Heart left ventricle (tissue), 16 donors: ENCODE measurements around the gene ADGRA1. TPM values are rescaled to one million over a fixed set of nuclear protein-coding genes. Genes with fewer than 3 reads are reported as not detected.
"Not testable (repeated sequence)": the region's sequence is repeated elsewhere in the genome, so short reads cannot be mapped to it uniquely, and the experiment has no call there.

ENCODE experiments used
- ATAC-seq, 4 donors: fragments of 200-7000 bp; cut with Tn5 transposase; one replicate each; pipeline ENCODE4 v1.9.1; 2020 to 2022; ENCODE audit warnings: moderate library complexity in 4 of 4, mild to moderate bottlenecking in 3 of 4, moderate number of reproducible peaks in 1 of 4
- DNase-seq, 5 donors: peaks; one replicate each; pipeline ENCODE4 v3.0.0-alpha.2; 2020
- H3K27ac ChIP-seq, 12 donors: fragments of 200-600 bp; sonication (generic) in 4 of 12; one replicate each; pipeline versions ENCODE4 v1.5.0 to v1.8.0; 2016 to 2022; ENCODE audit warnings: mild to moderate bottlenecking in 2 of 12
- H3K27me3 ChIP-seq, 9 donors: fragments of 200-600 bp; sonication (generic) in 2 of 9; one replicate each; pipeline versions ENCODE4 v1.5.1 to v1.8.0; 2016 to 2022; ENCODE audit warnings: mild to moderate bottlenecking in 3 of 9
- H3K36me3 ChIP-seq, 9 donors: fragments of 200-600 bp; sonication (generic) in 2 of 9; one replicate each; pipeline versions ENCODE4 v1.5.0 to v1.8.0; 2018 to 2022; ENCODE audit warnings: mild to moderate bottlenecking in 2 of 9
- H3K4me1 ChIP-seq, 12 donors: fragments of 200-600 bp; sonication (generic) in 4 of 12; one replicate each; pipeline versions ENCODE4 v1.5.0 to v1.8.0; 2016 to 2022; ENCODE audit warnings: mild to moderate bottlenecking in 3 of 12
- H3K4me3 ChIP-seq, 12 donors: fragments of 200-600 bp; sonication (generic) in 4 of 12; one replicate each; pipeline versions ENCODE4 v1.5.0 to v1.8.0; 2017 to 2022; ENCODE audit warnings: mild to moderate bottlenecking in 9 of 12, moderate library complexity in 4 of 12
- H3K9me3 ChIP-seq, 12 donors: fragments of 200-600 bp; sonication (generic) in 4 of 12; one replicate each; pipeline versions ENCODE4 v1.5.0 to v1.8.0; 2016 to 2022; ENCODE audit warnings: mild to moderate bottlenecking in 1 of 12
- CTCF ChIP-seq, 12 donors: fragments of 200-600 bp; sonication (generic) in 4 of 12; IDR thresholded peaks; one replicate each; pipeline versions ENCODE4 v1.5.0 to v1.8.0; 2018 to 2022; ENCODE audit warnings: antibody characterized with exemption in 12 of 12, mild to moderate bottlenecking in 5 of 12
- POLR2A ChIP-seq, 2 donors: fragments of 450-650 bp; IDR thresholded peaks; one replicate each; pipeline ENCODE4 v1.6.1; 2017; ENCODE audit warnings: antibody characterized with exemption in 2 of 2, mild to moderate bottlenecking in 2 of 2, moderate library complexity in 2 of 2
- WGBS, 4 donors: extraction: QIAGEN DNeasy Blood & Tissue Kit in 2 of 4; methylation state at CpG; one replicate each; pipeline versions ENCODE4 v1.1.5 to v1.1.7; 2013 to 2018; 5-methylcytosine and 5-hydroxymethylcytosine counted together
- intact Hi-C, 10 donors: fragments of 100-400 bp; cut with DNase I; formaldehyde crosslinking; loops; one replicate each; pipeline versions ENCODE4 v1.11.1 to v1.14.2; 2022
- polyA plus RNA-seq, 2 donors: library from polyadenylated mRNA; stranded (reverse); fragments of 200-250 nt; gene quantifications; one replicate each; pipeline ENCODE4 v1.2.3, GENCODE V29; 2013
- total RNA-seq, 9 donors: library from RNA; depleted of rRNA in 2 of 9; stranded (reverse); fragments of >200 nt in 2 of 9; fragmentation: NEBNext Ultra II Directional in 3 of 9; extraction: Animal tissue kit (Norgen Biotek cat#: 25700) in 3 of 9; gene quantifications; one replicate each; pipeline versions ENCODE4 v1.1.0 to v1.2.4, GENCODE V29; 2016 to 2023
- donor health status: ischemic (EF 13 %, LVEDD 7.1; RV severe dilation, severe dysfunction).
- donor health status: healthy with polysubstance abuse.
- donor health status: DM: no; HTN: yes; CAD: no.
- donor health status: DM: no; HTN: no; CAD: no.
- donor health status: ischemic (EF 25% LVEDD 6.9; RV normal size, moderate dysfunction).
- donor health status: ischemic (EF 25% LVEDD 5.7; RV mildly dilated, moderate dysfunction).
- donor health status: healthy.
- donor health status: DM: yes; HTN: yes; CAD: no.
- donor health status: ischemic (EF 35%, LVEDD 5.7; RV mildly dilated, moderate dysfunction).
- donor health status: nonischemic (EF 11% LVEDD 7.7; RV severe dilation, severe dysfunction).
- donor health status: DM: yes; HTN: yes; CAD: no.
- donor health status: PGD.
- donor health status: ischemic (EF 29% LVEDD 5.4; RV normal size, mild dysfunction).
- donor health status: nonischemic (EF 23%, LVEDD 6.1; RV moderate dilation, normal function).

Gene ADGRA1
- total and polyA plus RNA-seq, 11 donors, result 0.03 to 0.19 (median 0.13) TPM; not detected in 8

GRCh38 chr10:133143546-133143945 lies 55.8 kb downstream of the ADGRA1 start:
- ATAC-seq (no peak), DNase-seq (peak in 2 of 5 donors; percentile 12 to 19)
- TF ChIP-seq CTCF (IDR thresholded peaks at IDR 0.05) (no peak), POLR2A (IDR thresholded peaks at IDR 0.05) (no peak)
- H3K27ac ChIP-seq, result no peak overlapping the region
- H3K4me3 ChIP-seq, result no peak overlapping the region
- H3K36me3 ChIP-seq, result no peaks in the 10 kb centered on the region
- WGBS, 4 donors, result 38 to 40% (median 39%) methylated on average over 9 of the region's 9 CpGs
- intact Hi-C loops, result no loop called here
- peaks cover 11 to 83% (median 34%) of the 10 kb centered on the region in 9 donors for H3K27me3 ChIP-seq
- peaks cover 0 to 18% (median 5%) of the 10 kb centered on the region in 12 donors for H3K9me3 ChIP-seq
- peaks cover 0 to 6% (median 0%) of the 10 kb centered on the region in 12 donors for H3K4me1 ChIP-seq

- 81 to 87% (median 84%) methylated on average over 7 of the region's 7 CpGs for WGBS, 4 donors
- TF ChIP-seq CTCF (IDR thresholded peaks at IDR 0.05), result no peak
- no peak for TF ChIP-seq POLR2A (IDR thresholded peaks at IDR 0.05)
- Histone ChIP-seq H3K4me1 (peaks cover 0 to 6% (median 0%) of the 10 kb centered on the region in 12 donors), H3K36me3 (no peaks in the 10 kb centered on the region), H3K27ac (no peak overlapping the region), H3K27me3 (peaks cover 12 to 91% (median 30%) of the 10 kb centered on the region in 9 donors), H3K4me3 (no peak overlapping the region), H3K9me3 (peaks cover 0 to 21% (median 5%) of the 10 kb centered on the region in 12 donors)
- DNase-seq (peak in 1 of 5 donors; percentile 4), ATAC-seq (no peak)
- intact Hi-C loops, result loop anchor here in 1 of 10 donors (5.0 kb wide), 1 partner anchor 173 kb away; no protein-coding TSS in a partner anchor
Measured at GRCh38 chr10:133144771-133145170, 57.0 kb downstream of the ADGRA1 start.

DNA sequence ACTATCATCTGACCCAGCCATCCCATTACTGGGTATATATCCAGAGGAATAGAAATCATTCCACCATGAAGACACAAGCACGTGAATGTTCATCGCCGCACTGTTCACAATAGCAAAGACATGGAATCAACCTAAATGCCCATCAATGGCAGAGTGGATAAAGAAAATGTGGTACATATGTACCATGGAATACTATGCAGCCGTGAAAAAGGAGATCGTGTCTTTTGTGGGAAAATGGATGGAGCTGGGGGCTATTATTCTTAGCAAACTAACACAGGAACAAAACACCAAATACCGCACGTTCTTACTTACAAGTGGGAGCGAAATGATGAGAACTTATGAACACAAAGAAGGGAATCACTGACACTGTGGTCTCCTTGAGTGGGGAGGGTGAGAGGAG lies 62.5 kb downstream of the ADGRA1 start:
- intact Hi-C loops, result no loop called here
- ATAC-seq, result no peak
- WGBS, 4 donors, result 90 to 94% (median 94%) methylated on average over 8 of the region's 8 CpGs
- Histone ChIP-seq H3K27me3 (peaks cover 0 to 72% (median 9%) of the 10 kb centered on the region in 9 donors), H3K4me1 (no peaks in the 10 kb centered on the region), H3K9me3 (peaks cover 0 to 21% (median 8%) of the 10 kb centered on the region in 12 donors), H3K27ac (no peak overlapping the region), H3K36me3 (no peaks in the 10 kb centered on the region), H3K4me3 (no peak overlapping the region)
- TF ChIP-seq CTCF (IDR thresholded peaks at IDR 0.05) (no peak), POLR2A (IDR thresholded peaks at IDR 0.05) (no peak)
- DNase-seq, result no peak

- Histone ChIP-seq H3K4me1 (no peaks in the 10 kb centered on the region), H3K36me3 (no peaks in the 10 kb centered on the region), H3K9me3 (peaks cover 0 to 21% (median 8%) of the 10 kb centered on the region in 12 donors), H3K27me3 (peaks cover 0 to 68% (median 6%) of the 10 kb centered on the region in 9 donors), H3K27ac (no peak overlapping the region), H3K4me3 (no peak overlapping the region)
- WGBS, 4 donors, result 83 to 89% (median 87%) methylated on average over 12 of the region's 12 CpGs
- intact Hi-C loops, result no loop called here
- no peak for TF ChIP-seq CTCF (IDR thresholded peaks at IDR 0.05)
- TF ChIP-seq POLR2A (IDR thresholded peaks at IDR 0.05), result no peak
- ATAC-seq (no peak), DNase-seq (no peak)
Measured at GRCh38 chr10:133150656-133151055, 62.9 kb downstream of the ADGRA1 start.

DNA sequence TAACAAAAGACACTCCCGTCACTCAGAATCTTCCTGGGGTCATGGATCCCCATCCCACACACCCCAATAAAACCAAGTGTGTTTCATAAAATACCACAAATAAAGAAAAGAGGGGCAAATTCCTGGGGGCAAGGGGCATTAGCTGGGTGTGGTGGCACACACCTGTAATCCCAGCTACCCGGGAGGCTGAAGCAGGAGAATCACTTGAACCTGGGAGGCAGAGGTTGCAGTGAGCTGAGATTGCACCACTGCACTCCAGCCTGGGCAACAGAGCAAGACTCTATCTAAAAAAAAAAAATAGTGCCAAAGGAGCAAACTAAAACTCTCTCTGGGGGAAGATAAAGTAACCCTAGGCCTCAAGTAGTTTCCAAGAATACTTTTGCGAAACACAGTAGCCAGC lies 63.3 kb downstream of the ADGRA1 start:
- H3K4me3 ChIP-seq, intact Hi-C loops, H3K36me3 ChIP-seq, ATAC-seq, H3K27ac ChIP-seq, H3K4me1 ChIP-seq, DNase-seq: not testable (repeated sequence)
- 90 to 97% (median 93%) methylated on average over 3 of the region's 3 CpGs for WGBS, 4 donors
- peaks cover 0 to 21% (median 8%) of the 10 kb centered on the region in 12 donors for H3K9me3 ChIP-seq
- H3K27me3 ChIP-seq, result peaks cover 0 to 64% (median 6%) of the 10 kb centered on the region in 9 donors
